ENCODE measurements around the gene CCDC160. TPM values are rescaled to one million over a fixed set of nuclear protein-coding genes. Genes with fewer than 3 reads are reported as not detected.
"Not testable (repeated sequence)": the region's sequence is repeated elsewhere in the genome, so short reads cannot be mapped to it uniquely, and the experiment has no call there.

CCDC160 gene
- total and polyA plus RNA-seq, 2 experiments from 2014 or later: 0.47 to 1.9 TPM

DNA sequence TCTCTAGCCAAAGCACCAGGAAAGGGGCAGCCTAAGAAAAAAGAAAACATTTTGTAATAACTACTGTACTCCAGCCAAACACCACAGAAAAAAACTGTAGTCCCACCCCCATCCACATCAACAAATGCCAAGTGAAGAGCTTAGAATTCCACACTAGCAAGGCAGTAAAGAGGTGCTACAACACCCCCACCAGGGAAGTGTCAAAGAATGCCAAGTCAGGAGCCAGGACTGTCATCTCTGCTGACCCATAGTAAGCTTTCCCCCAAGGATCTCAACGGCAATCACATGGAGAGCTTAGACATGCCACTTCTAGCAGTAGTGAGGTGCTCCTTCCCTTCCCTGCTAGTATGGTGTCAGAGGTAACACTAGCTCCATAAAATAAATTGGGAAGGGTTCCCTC is 34.4 kb upstream of the CCDC160 start:
- Histone ChIP-seq H3K9me2 (replicated peaks; ENCODE audit: insufficient read depth) (no peaks in the 10 kb centered on the region), H3K4me1 (ENCODE audit: insufficient read depth) (no peaks in the 10 kb centered on the region), H3K27ac (no peak overlapping the region), H3K36me3 (replicated peaks; ENCODE audit: insufficient read depth, low read depth) (no peaks in the 10 kb centered on the region), H3K27me3 (no peaks in the 10 kb centered on the region), H4K20me1 (ENCODE audit: insufficient read depth, poor library complexity, severe bottlenecking) (no peaks in the 10 kb centered on the region), H2AFZ (no peak overlapping the region), H3K4me2 (no peak overlapping the region), H3K9me3 (ENCODE audit: low read depth) (no peaks in the 10 kb centered on the region), H3K4me3 (no peak overlapping the region), H3K79me2 (no peaks in the 10 kb centered on the region)
- TF ChIP-seq, protein P1, sequence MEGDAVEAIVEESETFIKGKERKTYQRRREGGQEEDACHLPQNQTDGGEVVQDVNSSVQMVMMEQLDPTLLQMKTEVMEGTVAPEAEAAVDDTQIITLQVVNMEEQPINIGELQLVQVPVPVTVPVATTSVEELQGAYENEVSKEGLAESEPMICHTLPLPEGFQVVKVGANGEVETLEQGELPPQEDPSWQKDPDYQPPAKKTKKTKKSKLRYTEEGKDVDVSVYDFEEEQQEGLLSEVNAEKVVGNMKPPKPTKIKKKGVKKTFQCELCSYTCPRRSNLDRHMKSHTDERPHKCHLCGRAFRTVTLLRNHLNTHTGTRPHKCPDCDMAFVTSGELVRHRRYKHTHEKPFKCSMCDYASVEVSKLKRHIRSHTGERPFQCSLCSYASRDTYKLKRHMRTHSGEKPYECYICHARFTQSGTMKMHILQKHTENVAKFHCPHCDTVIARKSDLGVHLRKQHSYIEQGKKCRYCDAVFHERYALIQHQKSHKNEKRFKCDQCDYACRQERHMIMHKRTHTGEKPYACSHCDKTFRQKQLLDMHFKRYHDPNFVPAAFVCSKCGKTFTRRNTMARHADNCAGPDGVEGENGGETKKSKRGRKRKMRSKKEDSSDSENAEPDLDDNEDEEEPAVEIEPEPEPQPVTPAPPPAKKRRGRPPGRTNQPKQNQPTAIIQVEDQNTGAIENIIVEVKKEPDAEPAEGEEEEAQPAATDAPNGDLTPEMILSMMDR (IDR thresholded peaks at IDR 0.05; ENCODE audit: poor library complexity): no peak
- no peak for TF ChIP-seq EZH2 (IDR thresholded peaks at IDR 0.05; ENCODE audit: borderline replicate concordance)
- TF ChIP-seq EZH2phosphoT487 (IDR thresholded peaks at IDR 0.05; ENCODE audit: low read depth, severe bottlenecking, unreplicated experiment): no peak
- DNase-seq (ENCODE audit: low spot score): no peak
- WGBS (ENCODE audit: low lambda C conversion rate, missing lambda C conversion rate): 67% methylated on average over 1 of the region's 1 CpG

DNA sequence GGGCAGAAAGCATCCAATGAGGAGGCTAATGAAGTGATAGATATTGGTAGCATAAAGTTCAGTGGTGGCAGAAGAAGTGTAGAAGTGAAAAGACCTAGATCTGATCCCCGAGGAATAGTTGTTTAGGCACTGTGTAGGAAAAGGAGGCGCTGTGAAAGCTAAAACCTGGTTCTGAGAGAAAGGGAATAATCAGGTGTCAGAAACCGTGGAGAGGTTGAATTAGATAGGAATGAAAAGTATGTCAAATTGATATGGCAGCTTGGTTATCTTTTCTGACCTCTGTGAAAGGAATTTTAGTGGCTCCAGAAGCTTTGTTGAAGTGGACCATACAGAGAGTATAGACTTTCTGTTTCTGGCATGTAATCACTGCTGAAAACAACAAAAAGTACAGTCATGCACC is 30.8 kb upstream of the CCDC160 start:
- Histone ChIP-seq H2AFZ (no peak overlapping the region), H3K4me3 (no peak overlapping the region), H3K9me2 (replicated peaks; ENCODE audit: insufficient read depth) (no peaks in the 10 kb centered on the region), H3K36me3 (replicated peaks; ENCODE audit: insufficient read depth, low read depth) (no peaks in the 10 kb centered on the region), H3K79me2 (no peaks in the 10 kb centered on the region), H3K9me3 (ENCODE audit: low read depth) (no peaks in the 10 kb centered on the region), H3K4me2 (no peak overlapping the region), H3K4me1 (ENCODE audit: insufficient read depth) (no peaks in the 10 kb centered on the region), H3K27ac (no peak overlapping the region), H3K27me3 (no peaks in the 10 kb centered on the region), H4K20me1 (ENCODE audit: insufficient read depth, poor library complexity, severe bottlenecking) (no peaks in the 10 kb centered on the region)
- WGBS (ENCODE audit: low lambda C conversion rate, missing lambda C conversion rate): 50% methylated on average over 3 of the region's 3 CpGs
- TF ChIP-seq, protein P1 (IDR thresholded peaks at IDR 0.05; ENCODE audit: poor library complexity): no peak
- TF ChIP-seq EZH2 (IDR thresholded peaks at IDR 0.05; ENCODE audit: borderline replicate concordance): no peak
- TF ChIP-seq EZH2phosphoT487 (IDR thresholded peaks at IDR 0.05; ENCODE audit: low read depth, severe bottlenecking, unreplicated experiment): no peak
- DNase-seq (ENCODE audit: low spot score): no peak

DNA sequence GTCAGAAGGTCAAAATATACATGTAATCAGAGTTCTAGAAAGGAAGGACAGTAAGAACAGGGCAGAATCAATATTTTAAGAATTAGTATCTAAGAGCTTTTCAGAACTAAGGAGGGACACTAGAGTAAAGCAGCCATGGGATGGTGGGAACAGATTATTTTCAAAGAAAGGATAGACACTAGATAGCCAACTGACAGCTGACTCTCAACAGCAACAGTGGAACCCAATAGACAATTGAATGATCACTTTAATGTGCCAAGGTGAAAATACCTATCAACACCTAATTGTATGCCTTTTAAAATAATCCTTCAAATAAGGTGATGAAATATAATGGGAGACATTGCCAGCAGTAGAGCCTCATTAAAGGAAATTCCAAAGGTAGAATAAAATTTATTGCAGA is 26.5 kb upstream of the CCDC160 start:
- no peaks in the 10 kb centered on the region for H4K20me1 ChIP-seq (ENCODE audit: insufficient read depth, poor library complexity, severe bottlenecking)
- no peak for DNase-seq (ENCODE audit: low spot score)
- H3K27me3 ChIP-seq: no peaks in the 10 kb centered on the region
- H3K27ac ChIP-seq: no peak overlapping the region
- no peak overlapping the region for H2AFZ ChIP-seq
- H3K4me3 ChIP-seq: no peak overlapping the region
- H3K79me2 ChIP-seq: no peaks in the 10 kb centered on the region
- H3K4me1 ChIP-seq (ENCODE audit: insufficient read depth): no peaks in the 10 kb centered on the region
- no peaks in the 10 kb centered on the region for H3K9me2 ChIP-seq (replicated peaks; ENCODE audit: insufficient read depth)
- H3K9me3 ChIP-seq (ENCODE audit: low read depth): no peaks in the 10 kb centered on the region
- H3K4me2 ChIP-seq: no peak overlapping the region
- TF ChIP-seq EZH2phosphoT487 (IDR thresholded peaks at IDR 0.05; ENCODE audit: low read depth, severe bottlenecking, unreplicated experiment) (no peak), EZH2 (IDR thresholded peaks at IDR 0.05; ENCODE audit: borderline replicate concordance) (no peak)
- TF ChIP-seq, protein P1 (IDR thresholded peaks at IDR 0.05; ENCODE audit: poor library complexity): no peak
- no peaks in the 10 kb centered on the region for H3K36me3 ChIP-seq (replicated peaks; ENCODE audit: insufficient read depth, low read depth)

DNA sequence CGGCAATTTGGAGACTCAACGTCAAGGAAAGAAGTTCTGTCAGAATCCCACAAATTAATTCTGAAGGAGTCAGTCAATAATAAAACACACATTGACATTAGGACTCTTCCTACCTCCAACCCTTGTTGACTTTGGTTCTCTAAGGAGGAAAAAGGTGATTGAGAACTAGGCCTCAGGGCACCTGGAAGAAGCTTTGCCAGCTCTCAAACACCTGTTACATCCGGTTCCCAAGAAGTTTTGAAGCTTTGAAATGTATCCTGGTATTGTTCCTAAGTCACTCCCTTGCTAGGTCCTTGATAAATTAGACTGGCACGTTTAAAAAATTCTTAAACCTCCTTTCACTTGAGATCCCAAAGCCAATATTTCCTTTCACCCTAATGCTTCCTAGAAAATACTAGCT is 1.7 kb upstream of the CCDC160 start:
- Histone ChIP-seq H3K36me3 (replicated peaks; ENCODE audit: insufficient read depth, low read depth) (no peaks in the 10 kb centered on the region), H3K4me1 (ENCODE audit: insufficient read depth) (no peaks in the 10 kb centered on the region), H3K27ac (no peak overlapping the region), H3K4me3 (no peak overlapping the region), H3K27me3 (no peaks in the 10 kb centered on the region), H2AFZ (no peak overlapping the region), H3K79me2 (no peaks in the 10 kb centered on the region), H3K9me3 (ENCODE audit: low read depth) (no peaks in the 10 kb centered on the region), H4K20me1 (ENCODE audit: insufficient read depth, poor library complexity, severe bottlenecking) (no peaks in the 10 kb centered on the region), H3K9me2 (replicated peaks; ENCODE audit: insufficient read depth) (no peaks in the 10 kb centered on the region), H3K4me2 (no peak overlapping the region)
- DNase-seq (ENCODE audit: low spot score): no peak
- WGBS (ENCODE audit: low lambda C conversion rate, missing lambda C conversion rate): 60% methylated on average over 4 of the region's 4 CpGs
- no peak for TF ChIP-seq EZH2 (IDR thresholded peaks at IDR 0.05; ENCODE audit: borderline replicate concordance)
- TF ChIP-seq EZH2phosphoT487 (IDR thresholded peaks at IDR 0.05; ENCODE audit: low read depth, severe bottlenecking, unreplicated experiment): no peak
- TF ChIP-seq, protein P1 (IDR thresholded peaks at IDR 0.05; ENCODE audit: poor library complexity): no peak

DNA sequence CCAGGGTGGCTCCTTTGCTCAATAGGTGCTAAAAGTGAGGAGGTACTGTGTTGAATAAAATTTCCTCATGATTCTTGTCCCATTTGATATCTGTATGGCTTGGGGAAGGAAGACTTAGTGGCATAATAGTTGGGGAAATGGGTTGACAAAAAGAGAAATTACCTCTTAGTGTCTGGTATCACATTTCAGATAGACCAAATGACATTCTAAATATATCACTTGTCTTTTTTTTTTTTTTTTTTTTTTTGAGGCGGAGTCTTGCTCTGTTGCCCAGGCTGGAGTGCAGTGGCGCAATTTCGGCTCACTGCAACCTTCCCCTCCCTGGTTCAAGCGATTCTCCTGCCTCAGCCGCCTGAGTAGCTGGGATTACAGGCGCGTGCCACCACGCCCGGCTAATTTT is 1.2 kb downstream of the CCDC160 start:
- H3K79me2 ChIP-seq; H3K9me2 ChIP-seq (replicated peaks; ENCODE audit: insufficient read depth); H3K27me3 ChIP-seq; H3K36me3 ChIP-seq (replicated peaks; ENCODE audit: insufficient read depth, low read depth); H3K27ac ChIP-seq; H3K9me3 ChIP-seq (ENCODE audit: low read depth); DNase-seq (ENCODE audit: low spot score); H2AFZ ChIP-seq; H3K4me3 ChIP-seq; H3K4me1 ChIP-seq (ENCODE audit: insufficient read depth); H4K20me1 ChIP-seq (ENCODE audit: insufficient read depth, poor library complexity, severe bottlenecking): not testable (repeated sequence)
- 81% methylated on average over 8 of the region's 9 CpGs for WGBS (ENCODE audit: low lambda C conversion rate, missing lambda C conversion rate)
- peak overlapping the region; percentile 85 for H3K4me2 ChIP-seq
